Psoas muscle (tissue), 8 donors: ENCODE data around the gene TADA3. TPM values are rescaled to one million over a fixed set of nuclear protein-coding genes. Genes with fewer than 3 reads are reported as not detected.

Experiments used
- ATAC-seq, 4 donors: fragments of 200-7000 bp; cut with Tn5 transposase; one replicate each; pipeline ENCODE4 v1.9.1; 2020; ENCODE audit warnings: moderate library complexity in 3 of 4, mild to moderate bottlenecking in 2 of 4
- DNase-seq, 2 donors: peaks; one replicate each; pipeline ENCODE4 v3.0.0-alpha.2; 2020
- H3K27ac ChIP-seq: fragments of 200-600 bp; one replicate; pipeline ENCODE4 v1.8.0; 2022
- H3K27me3 ChIP-seq, 3 donors: fragments of 200-600 bp in 1 of 3; one replicate each; pipeline versions ENCODE4 v1.6.1 to v1.8.0; 2013 to 2022; ENCODE audit warnings: low read length in 2 of 3, mild to moderate bottlenecking in 2 of 3, moderate library complexity in 1 of 3; ENCODE audit not compliant: insufficient read depth in 3 of 3
- H3K36me3 ChIP-seq, 2 donors: fragments of 200-600 bp in 1 of 2; one replicate each; pipeline versions ENCODE4 v1.6.1 to v1.8.0; 2013 to 2022; ENCODE audit warnings: low read depth in 1 of 2, mild to moderate bottlenecking in 1 of 2, moderate library complexity in 1 of 2; ENCODE audit not compliant: insufficient read depth in 1 of 2
- H3K4me1 ChIP-seq: fragments of 200-600 bp; one replicate; pipeline ENCODE4 v1.8.0; 2022
- H3K4me3 ChIP-seq: fragments of 200-600 bp; one replicate; pipeline ENCODE4 v1.8.0; 2022; ENCODE audit warnings: mild to moderate bottlenecking
- H3K9me3 ChIP-seq: fragments of 200-600 bp; one replicate; pipeline ENCODE4 v1.8.0; 2022
- CTCF ChIP-seq: fragments of 200-600 bp; IDR thresholded peaks from one replicate; pipeline ENCODE4 v1.8.0; 2022; ENCODE audit warnings: antibody characterized with exemption
- WGBS, 3 donors: extraction: QIAGEN DNeasy Blood & Tissue Kit; methylation state at CpG; one replicate each; pipeline versions ENCODE4 v1.1.6 to v1.1.7; 2013; 5-methylcytosine and 5-hydroxymethylcytosine counted together
- intact Hi-C, 2 donors: fragments of 100-400 bp; cut with DNase I; formaldehyde crosslinking; loops; one replicate each; pipeline versions ENCODE4 v1.11.0 to v1.14.2; 2022
- polyA plus RNA-seq, 3 donors: library from polyadenylated mRNA; stranded (reverse); fragments of 200-250 nt; gene quantifications; one replicate each; pipeline ENCODE4 v1.2.3, GENCODE V29; 2013
- total RNA-seq, 4 donors: library from RNA; stranded (reverse); fragmentation: NEBNext Ultra II Directional in 2 of 4; extraction: Animal tissue kit (Norgen Biotek cat#: 25700) in 2 of 4; gene quantifications; one replicate each; pipeline versions ENCODE4 v1.2.1 to v1.2.4, GENCODE V29; 2021 to 2023
- donor health status: healthy with polysubstance abuse.
- donor health status: DM: no; HTN: no; CAD: no; lungs with moderate emphysema.
- donor health status: Bipolar disorder and iron deficiency.
- donor health status: healthy.
- donor health status: DM: yes; HTN: yes; CAD: no.
- donor health status: DM: no; HTN: no; CAD: no.
- donor health status: DM: no; HTN: no; CAD: no.
- donor health status: DM: yes; HTN: yes; CAD: no.

The TADA3 gene
- total and polyA plus RNA-seq, 7 donors = 42.2 to 75.7 (median 43.3) TPM

- H3K36me3 ChIP-seq = peaks cover 0 to 20% of the 10 kb centered on the region in 2 donors
- no peaks in the 10 kb centered on the region for H3K27me3 ChIP-seq
- no peaks in the 10 kb centered on the region for H3K9me3 ChIP-seq
- peak overlapping the region; percentile 92 for H3K27ac ChIP-seq
- peak overlapping the region; percentile 87 for H3K4me3 ChIP-seq
- no peak for TF ChIP-seq CTCF
- WGBS, 3 donors = 43 to 62% (median 52%) methylated on average over 10 of the region's 10 CpGs
- no peak for DNase-seq
- no peak for ATAC-seq
- intact Hi-C loops = no loop called here
- peaks cover 19% of the 10 kb centered on the region for H3K4me1 ChIP-seq
These were observed 18.6 kb upstream of the TADA3 start for GRCh38 chr3:9810846-9811245.

GRCh38 chr3:9810433-9810770 is 18.1 kb upstream of the TADA3 start:
- no peaks in the 10 kb centered on the region for H3K27me3 ChIP-seq
- no peak for TF ChIP-seq CTCF
- peaks cover 0 to 25% of the 10 kb centered on the region in 2 donors for H3K36me3 ChIP-seq
- no peak for DNase-seq
- no peaks in the 10 kb centered on the region for H3K9me3 ChIP-seq
- 3 to 11% (median 5%) methylated on average over 18 of the region's 18 CpGs for WGBS, 3 donors
- H3K27ac ChIP-seq = peak overlapping the region; percentile 92
- H3K4me1 ChIP-seq = peaks cover 19% of the 10 kb centered on the region
- peak overlapping the region; percentile 87 for H3K4me3 ChIP-seq
- no peak for ATAC-seq
- intact Hi-C loops = no loop called here

- Histone ChIP-seq H3K9me3 (no peaks in the 10 kb centered on the region), H3K27ac (peak within 1 kb of the TSS; percentile 92), H3K27me3 (no peaks in the 10 kb centered on the region), H3K36me3 (peaks cover 0 to 30% of the 10 kb centered on the region in 2 donors), H3K4me1 (peaks cover 19% of the 10 kb centered on the region), H3K4me3 (peak within 1 kb of the TSS; percentile 87)
- peak; percentile 85 to 87 for DNase-seq
- TF ChIP-seq CTCF = no peak
- 1 to 2% (median 2%) methylated on average over 47 to 76 of the region's 76 CpGs for WGBS, 3 donors
- intact Hi-C loops = loop anchor here in 1 of 2 donors (2.0 kb wide), 1 partner anchor 35 kb away; the partner anchor contains the start of gene RPUSD3
- ATAC-seq = peak; percentile 77 to 86 (median 84)
These were observed 17.6 kb upstream of the TADA3 start, which contains the start of gene TTLL3 for GRCh38 chr3:9809615-9810432. TSS of gene TTLL3 (plus strand) at chr3:9810262. CDS start at chr3:9810662, 400 bp downstream.

- peak overlapping the region; percentile 87 for H3K4me3 ChIP-seq
- H3K36me3 ChIP-seq = peaks cover 4 to 36% of the 10 kb centered on the region in 2 donors
- no peak for DNase-seq
- intact Hi-C loops = loop anchor here in 1 of 2 donors (2.0 kb wide), 1 partner anchor 36 kb away; the partner anchor contains the start of gene RPUSD3
- WGBS, 3 donors = 89 to 93% (median 89%) methylated on average over 4 of the region's 4 CpGs
- H3K9me3 ChIP-seq = no peaks in the 10 kb centered on the region
- no peak for TF ChIP-seq CTCF
- H3K4me1 ChIP-seq = peaks cover 19% of the 10 kb centered on the region
- H3K27ac ChIP-seq = peak overlapping the region; percentile 92
- no peaks in the 10 kb centered on the region for H3K27me3 ChIP-seq
- ATAC-seq = peak in 2 of 4 donors; percentile 13 to 26
These were observed 17.0 kb upstream of the TADA3 start for GRCh38 chr3:9809239-9809614.
